Measurements from ENCODE around the gene HOPX. TPM values are rescaled to one million over a fixed set of nuclear protein-coding genes. Genes with fewer than 3 reads are reported as not detected.

Gene HOPX
- total RNA-seq, 4 donors from 2014 or later = 5.3 to 6.6 (median 5.7) TPM

- no peaks in the 10 kb centered on the region for H3K27me3 ChIP-seq
- peak; percentile 52 to 81 for ATAC-seq
- no peaks in the 10 kb centered on the region for H3K36me3 ChIP-seq
- peak overlapping the region; percentile 78 to 89 (median 88) for H3K27ac ChIP-seq
- H3K4me3 ChIP-seq = peak overlapping the region in 2 of 4 donors; percentile 70
- in situ Hi-C loops (cut with MboI; ENCODE audit: low sequenced_read_pairs in 4 of 4) (no loop called here), intact Hi-C loops (cut with DNase I; ENCODE audit: low total_unique reads) (loop anchor here (5.0 to 10.0 kb wide), 3 partner anchors 109 to 183 kb away; no protein-coding TSS in a partner anchor)
- TF ChIP-seq CTCF (IDR thresholded peaks at IDR 0.05 in 4 of 5, conservative IDR thresholded peaks at IDR 0.05 in 1 of 5) (no peak), POLR2A (IDR thresholded peaks at IDR 0.05) (no peak)
- peak in 1 of 2 donors; percentile 48 for DNase-seq
- H3K9me3 ChIP-seq = no peaks in the 10 kb centered on the region
- peaks cover 44 to 45% of the 10 kb centered on the region in 2 donors for H3K4me1 ChIP-seq
These were observed 26.9 kb downstream of the HOPX start for GRCh38 chr4:56654238-56654632.

DNA sequence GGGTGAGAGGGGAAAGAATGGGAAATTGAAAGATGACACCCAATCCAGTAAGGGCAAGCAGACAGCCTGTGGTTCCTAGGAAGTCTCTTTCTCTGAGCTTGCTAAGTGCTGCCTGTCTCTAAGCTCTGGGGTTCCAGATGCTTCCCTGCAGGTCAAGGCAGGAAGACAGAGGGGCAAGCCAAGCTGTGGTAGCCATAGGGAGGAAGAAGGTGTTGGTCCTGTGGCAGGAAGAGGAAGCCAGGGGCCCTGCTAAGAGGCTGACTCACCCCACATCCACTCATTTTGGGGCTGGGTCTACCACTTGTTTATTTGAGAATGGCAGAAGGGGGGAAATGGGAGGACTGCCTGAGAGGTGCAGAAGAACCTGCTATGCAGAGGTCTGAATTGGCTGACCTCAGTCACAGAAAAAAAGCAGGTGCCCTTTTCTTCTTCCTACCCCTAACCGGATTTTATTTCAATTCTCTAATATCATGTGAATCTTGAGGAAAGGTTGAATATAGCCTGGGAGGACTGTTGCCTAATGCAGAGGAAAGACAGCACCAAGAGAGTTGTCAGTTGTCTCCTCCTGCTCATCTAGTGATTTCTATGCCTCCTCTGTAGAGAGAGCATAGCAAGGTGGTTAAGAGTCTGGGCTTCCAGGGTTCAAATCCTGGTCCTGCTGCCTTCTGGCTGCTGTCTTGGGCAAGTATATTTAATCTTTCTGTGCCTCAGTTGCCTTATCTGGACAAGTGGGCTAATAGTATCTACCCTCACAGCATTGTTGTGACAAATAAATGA is 27.4 kb downstream of the HOPX start:
- H3K4me3 ChIP-seq = no peak overlapping the region
- in situ Hi-C loops (cut with MboI; ENCODE audit: low sequenced_read_pairs in 4 of 4) = no loop called here
- H3K36me3 ChIP-seq = no peaks in the 10 kb centered on the region
- TF ChIP-seq CTCF (IDR thresholded peaks at IDR 0.05 in 4 of 5, conservative IDR thresholded peaks at IDR 0.05 in 1 of 5) = no peak
- TF ChIP-seq POLR2A (IDR thresholded peaks at IDR 0.05) = no peak
- H3K27me3 ChIP-seq = no peaks in the 10 kb centered on the region
- H3K27ac ChIP-seq = peak overlapping the region; percentile 78 to 89 (median 88)
- H3K4me1 ChIP-seq = peaks cover 38 to 42% of the 10 kb centered on the region in 2 donors
- intact Hi-C loops (cut with DNase I; ENCODE audit: low total_unique reads) = loop anchor here (5.0 to 10.0 kb wide), 3 partner anchors 109 to 184 kb away; no protein-coding TSS in a partner anchor
- DNase-seq (no peak), ATAC-seq (peak in 1 of 2 donors; percentile 36)
- H3K9me3 ChIP-seq = no peaks in the 10 kb centered on the region

- in situ Hi-C loops (cut with MboI; ENCODE audit: low sequenced_read_pairs in 4 of 4) (no loop called here), intact Hi-C loops (cut with DNase I; ENCODE audit: low total_unique reads) (loop anchor here (5.0 to 10.0 kb wide), 3 partner anchors 107 to 185 kb away; no protein-coding TSS in a partner anchor)
- Histone ChIP-seq H3K27ac (no peak overlapping the region), H3K27me3 (no peaks in the 10 kb centered on the region), H3K36me3 (no peaks in the 10 kb centered on the region), H3K4me3 (no peak overlapping the region), H3K9me3 (no peaks in the 10 kb centered on the region), H3K4me1 (peaks cover 24 to 28% of the 10 kb centered on the region in 2 donors)
- no peak for TF ChIP-seq POLR2A (IDR thresholded peaks at IDR 0.05)
- no peak for TF ChIP-seq CTCF (IDR thresholded peaks at IDR 0.05 in 4 of 5, conservative IDR thresholded peaks at IDR 0.05 in 1 of 5)
- ATAC-seq (no peak), DNase-seq (no peak)
These were observed 28.9 kb downstream of the HOPX start for GRCh38 chr4:56652196-56652595.

GRCh38 chr4:56651056-56651350 is 30.1 kb downstream of the HOPX start:
- in situ Hi-C loops (cut with MboI; ENCODE audit: low sequenced_read_pairs in 4 of 4) = no loop called here
- H3K4me1 ChIP-seq = peaks cover 18 to 19% of the 10 kb centered on the region in 2 donors
- intact Hi-C loops (cut with DNase I; ENCODE audit: low total_unique reads) = loop anchor here (5.0 to 10.0 kb wide), 3 partner anchors 106 to 186 kb away; no protein-coding TSS in a partner anchor

More at GRCh38 chr4:56651056-56651350, 30.1 kb downstream of the HOPX start:
- DNase-seq = no peak
- no peak overlapping the region for H3K4me3 ChIP-seq
- no peaks in the 10 kb centered on the region for H3K9me3 ChIP-seq
- H3K27me3 ChIP-seq = no peaks in the 10 kb centered on the region
- TF ChIP-seq POLR2A (IDR thresholded peaks at IDR 0.05) (no peak), CTCF (IDR thresholded peaks at IDR 0.05 in 4 of 5, conservative IDR thresholded peaks at IDR 0.05 in 1 of 5) (no peak)
- ATAC-seq = no peak
- no peak overlapping the region for H3K27ac ChIP-seq
- H3K36me3 ChIP-seq = no peaks in the 10 kb centered on the region

Measured in gastrocnemius medialis (tissue), 4 donors.